ENCODE measurements around the gene RUNX2.
A peak's percentile ranks its signal among the peaks of the same experiment; 100 is the strongest.
"Not testable (repeated sequence)": the region's sequence is repeated elsewhere in the genome, so short reads cannot be mapped to it uniquely, and the experiment has no call there.

The RUNX2 gene

GRCh38 chr6:45462190-45463134, 134.3 kb downstream of the RUNX2 start:
- no peak for DNase-seq

DNA sequence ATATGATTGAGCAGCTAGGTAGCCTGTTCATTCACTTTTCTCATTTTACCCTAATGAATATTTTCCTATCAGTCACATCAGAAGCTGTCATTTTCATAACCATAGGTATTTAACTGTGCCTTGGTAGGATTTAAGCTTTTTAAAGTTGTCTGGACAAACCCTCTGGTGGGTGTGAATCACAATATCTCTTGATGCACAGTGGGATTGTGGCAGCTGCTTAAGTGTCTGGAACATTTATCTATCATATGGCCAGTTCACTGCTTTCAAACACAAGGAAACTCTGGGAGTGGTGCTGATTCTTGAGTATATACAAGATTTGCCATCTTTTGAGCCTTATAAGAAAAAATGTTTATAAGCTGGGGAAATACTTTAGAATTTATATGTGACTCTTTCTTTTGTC, 136.6 kb downstream of the RUNX2 start:
- DNase-seq, result no peak

- no peak for DNase-seq
Measured at GRCh38 chr6:45466686-45467085, 138.6 kb downstream of the RUNX2 start.

- DNase-seq, result not testable (repeated sequence)
Measured at GRCh38 chr6:45467417-45467816, 139.3 kb downstream of the RUNX2 start.

DNA sequence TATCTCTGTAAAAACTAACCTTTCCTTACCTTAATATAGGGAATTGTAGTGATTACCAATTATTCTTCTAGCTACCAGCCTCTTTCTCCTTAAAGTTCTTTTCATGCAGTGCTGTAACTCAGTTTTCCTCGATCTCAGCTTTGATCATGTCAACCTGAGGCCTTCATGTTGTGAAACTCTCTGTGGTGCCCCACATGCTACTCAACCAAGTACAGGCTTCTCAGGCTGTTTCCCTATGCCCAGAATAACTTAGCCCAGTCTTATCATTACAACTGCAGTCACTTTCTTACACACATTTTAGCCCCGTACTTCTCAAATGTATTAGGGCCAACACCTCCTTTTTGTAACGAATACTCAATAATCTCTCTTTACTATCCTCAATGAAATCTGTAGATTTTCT, 139.7 kb downstream of the RUNX2 start:
- no peak for DNase-seq

DNA sequence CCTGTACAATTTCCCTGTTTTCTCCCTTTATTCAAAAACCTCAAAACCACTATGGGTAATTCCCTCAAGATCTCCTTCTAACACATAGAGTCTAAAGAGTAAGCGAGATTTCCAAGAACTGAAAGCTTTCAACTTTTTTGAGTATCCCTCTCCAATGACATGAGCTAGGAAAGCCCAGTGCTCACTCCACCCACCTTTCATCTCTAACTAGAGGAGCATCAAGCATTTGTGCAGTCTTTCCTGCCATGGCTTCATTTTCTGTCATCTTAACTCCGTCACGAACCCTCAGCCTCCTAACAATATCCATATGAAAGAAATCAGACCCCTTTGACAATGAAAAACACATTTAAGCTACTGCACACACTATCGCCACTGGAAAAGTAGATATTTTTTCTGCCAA, 141.5 kb downstream of the RUNX2 start:
- DNase-seq, result no peak

- DNase-seq, result no peak
Measured at GRCh38 chr6:45470131-45470738, 142.1 kb downstream of the RUNX2 start.

DNA sequence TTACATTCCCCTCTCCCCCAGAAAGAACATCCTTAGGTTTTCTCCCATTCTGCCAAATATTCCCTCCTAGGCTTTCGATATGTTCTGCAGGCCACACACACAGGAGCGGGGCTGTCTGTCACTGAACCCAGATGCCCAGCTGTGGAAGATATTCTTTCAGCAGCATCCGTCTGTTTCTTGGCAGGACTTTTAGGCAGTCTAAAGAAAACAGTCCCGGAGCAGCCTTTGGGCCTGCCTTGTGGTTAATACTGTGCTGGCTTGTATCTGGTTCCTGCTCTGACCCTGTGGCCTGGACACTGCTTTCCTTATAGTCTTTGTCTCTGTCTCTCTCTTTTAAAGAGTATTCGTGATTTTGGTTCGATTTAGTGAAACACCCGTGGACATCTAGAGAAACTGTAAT, 144.3 kb downstream of the RUNX2 start:
- no peak for DNase-seq

- peak in 1 of 2 experiments; percentile 2 for DNase-seq
Measured at GRCh38 chr6:45473121-45473993, 145.2 kb downstream of the RUNX2 start.

GRCh38 chr6:45474376-45474775, 146.2 kb downstream of the RUNX2 start:
- no peak for DNase-seq

- no peak for DNase-seq
Measured at GRCh38 chr6:45476341-45476740, 148.2 kb downstream of the RUNX2 start.

GRCh38 chr6:45477278-45477677, 149.1 kb downstream of the RUNX2 start:
- DNase-seq, result no peak

GRCh38 chr6:45477790-45478189, 149.7 kb downstream of the RUNX2 start:
- DNase-seq, result no peak

DNA sequence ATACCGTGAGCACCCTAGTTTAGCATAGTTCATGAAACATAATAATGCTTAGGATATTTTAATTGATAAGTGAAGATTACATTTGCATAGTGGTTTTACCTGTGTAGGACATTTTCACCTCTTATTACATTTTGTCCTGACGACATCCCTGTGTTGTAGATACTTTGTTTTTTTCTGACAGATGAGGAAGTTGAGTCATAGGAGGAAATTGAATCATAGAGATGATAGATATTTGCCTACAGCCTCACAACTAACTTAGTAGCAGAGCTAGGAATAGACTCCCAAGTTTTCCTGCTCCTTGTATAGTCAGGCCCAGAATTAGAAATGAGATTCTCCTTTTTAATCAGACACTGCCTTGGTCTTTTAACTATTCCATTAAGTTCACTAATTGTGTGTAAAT, 150.1 kb downstream of the RUNX2 start:
- DNase-seq, result no peak

GRCh38 chr6:45479834-45480751, 152.0 kb downstream of the RUNX2 start:
- DNase-seq, result no peak

- no peak for DNase-seq
Measured at GRCh38 chr6:45480752-45481415, 152.8 kb downstream of the RUNX2 start.

GRCh38 chr6:45483021-45483420, 154.9 kb downstream of the RUNX2 start:
- no peak for DNase-seq

DNA sequence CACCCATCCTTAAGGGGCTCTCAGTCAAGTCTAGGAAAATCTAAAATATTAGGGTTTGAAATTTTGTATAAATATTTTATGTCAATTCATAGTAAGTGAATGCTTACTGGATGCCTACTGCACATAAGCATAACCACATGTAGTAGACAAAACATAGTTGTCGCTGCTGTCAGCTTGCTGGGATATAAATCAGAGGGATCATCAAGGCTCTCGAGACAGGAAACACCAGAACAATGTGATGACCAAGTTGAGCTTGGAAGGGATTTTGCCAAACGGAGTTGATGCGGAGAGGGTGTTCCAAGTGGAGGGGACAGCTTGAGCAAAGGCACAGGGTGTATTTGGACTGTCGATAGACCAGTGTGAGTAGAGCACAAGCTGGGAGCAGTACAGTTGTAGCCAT, 155.4 kb downstream of the RUNX2 start:
- DNase-seq, result no peak

- no peak for DNase-seq
Measured at GRCh38 chr6:45486736-45487135, 158.6 kb downstream of the RUNX2 start.

DNA sequence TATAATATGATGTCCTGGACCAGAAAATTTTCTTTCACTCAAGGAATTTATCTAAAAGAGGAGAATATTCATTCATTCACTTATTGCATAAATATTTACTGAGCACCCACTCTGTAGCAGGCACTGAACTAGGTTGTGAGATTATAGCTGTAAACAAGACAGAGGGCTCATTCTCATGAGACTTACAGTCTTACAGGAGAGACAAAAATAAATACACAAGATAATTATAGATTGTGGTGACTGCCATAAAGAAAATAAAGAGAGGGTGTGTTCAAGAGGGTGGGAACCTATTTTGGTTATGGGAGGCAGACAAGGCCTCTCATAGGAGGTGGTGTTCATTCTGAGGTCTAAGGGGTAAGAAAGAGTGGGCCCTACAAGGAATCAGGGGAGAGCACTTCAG, 159.5 kb downstream of the RUNX2 start:
- DNase-seq, result no peak

DNA sequence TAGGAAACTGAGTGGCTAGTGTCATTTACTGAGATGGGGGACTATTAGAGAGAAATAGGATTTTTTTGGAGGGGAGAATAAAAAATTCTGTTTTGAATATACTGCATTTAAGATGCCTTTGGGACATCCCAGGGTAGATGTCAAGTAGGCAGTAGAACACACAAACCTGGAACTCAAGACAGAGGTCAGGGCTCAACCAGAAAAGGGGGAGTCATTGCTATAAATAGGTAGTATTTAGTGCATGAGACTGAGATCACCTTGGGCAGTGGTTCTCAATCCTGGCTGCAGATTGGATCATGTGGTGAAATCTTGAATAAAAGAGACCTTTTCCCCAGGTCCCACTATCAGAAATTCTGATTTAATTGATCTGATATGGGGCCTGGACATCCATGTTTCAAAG, 160.1 kb downstream of the RUNX2 start:
- no peak for DNase-seq

GRCh38 chr6:45488889-45489288, 160.8 kb downstream of the RUNX2 start:
- DNase-seq, result no peak

All from SHP77 (cell line).